ENCODE data around the gene CRTAP.

CRTAP gene

DNA sequence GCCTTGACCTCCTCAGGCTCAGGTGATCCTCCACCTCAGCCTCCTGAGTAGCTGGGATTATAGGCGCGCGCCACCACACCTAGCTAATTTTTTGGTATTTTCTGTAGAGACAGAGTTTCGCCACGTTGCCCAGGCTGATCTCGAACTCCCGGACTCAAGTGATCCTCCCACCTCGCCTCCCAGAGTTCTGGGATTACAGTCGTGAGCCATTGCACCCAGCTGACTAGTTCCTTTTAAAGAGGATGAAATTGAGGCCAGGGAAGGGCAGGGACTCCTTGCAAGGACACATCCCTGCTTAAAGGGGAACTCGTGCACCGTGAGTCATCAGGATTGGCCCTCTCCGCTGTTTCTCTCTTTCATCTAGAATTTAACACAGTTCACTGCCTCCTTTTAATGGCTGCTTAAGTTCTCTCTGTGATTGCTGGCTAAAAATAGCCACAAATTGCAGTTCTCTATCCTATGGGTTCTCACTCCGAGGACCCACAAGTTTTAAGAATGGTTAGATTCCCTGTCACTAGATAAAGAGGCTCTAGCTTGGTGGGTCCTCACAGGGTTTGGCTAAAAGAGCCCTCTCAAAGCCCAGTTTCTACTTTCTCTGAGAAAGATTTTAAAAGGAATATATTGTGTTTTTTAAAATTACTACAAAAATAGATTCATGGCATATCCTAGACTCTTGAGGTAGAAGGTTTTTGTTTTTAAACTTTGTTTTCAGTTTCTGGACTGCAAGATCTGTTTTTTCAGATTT is 1.4 kb downstream of the CRTAP start:
- peak overlapping the region; percentile 32 for H3K27ac ChIP-seq (ENCODE audit: insufficient read depth, low read depth, low read length, poor library complexity, severe bottlenecking)

DNA sequence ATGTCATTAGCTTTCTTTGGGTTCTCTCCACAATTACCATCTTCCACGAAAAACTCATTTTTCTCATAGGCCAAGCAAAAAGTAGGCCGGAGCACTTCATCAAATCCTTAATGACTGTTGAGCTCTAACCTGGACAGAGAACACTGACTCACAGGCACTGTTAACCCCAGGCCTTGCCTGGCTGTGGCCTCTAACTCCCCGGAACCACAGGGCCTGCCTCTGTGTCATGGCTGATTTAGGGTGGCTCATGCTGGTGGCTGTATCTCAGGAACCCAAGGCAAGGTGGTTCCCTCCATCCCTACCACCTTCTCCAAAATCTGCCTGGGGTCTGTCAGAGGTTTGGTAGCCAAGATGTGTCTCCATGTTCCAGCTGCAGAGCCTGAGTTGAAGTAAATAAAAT is 3.6 kb downstream of the CRTAP start:
- Histone ChIP-seq H3K4me1 (ENCODE audit: control insufficient read depth, insufficient read depth, low read length) (no peaks in the 10 kb centered on the region), H3K36me3 (ENCODE audit: control insufficient read depth, insufficient read depth, low read length) (no peaks in the 10 kb centered on the region), H3K27ac (ENCODE audit: insufficient read depth, low read depth, low read length, poor library complexity, severe bottlenecking) (no peak overlapping the region), H3K9me3 (ENCODE audit: control insufficient read depth, low read length) (no peaks in the 10 kb centered on the region), H3K4me3 (ENCODE audit: insufficient read depth, low read depth, low read length) (no peak overlapping the region), H3K27me3 (ENCODE audit: control insufficient read depth, insufficient read depth, low read length, poor library complexity, severe bottlenecking) (no peaks in the 10 kb centered on the region)
- 93 to 95% methylated on average over 3 of the region's 3 CpGs for WGBS, 2 experiments

More for the DNA sequence above, 1.4 kb downstream of the CRTAP start:
- peak overlapping the region; percentile 70 for H3K4me3 ChIP-seq (ENCODE audit: insufficient read depth, low read depth, low read length)
- H3K27me3 ChIP-seq (ENCODE audit: control insufficient read depth, insufficient read depth, low read length, poor library complexity, severe bottlenecking), result no peaks in the 10 kb centered on the region
- no peaks in the 10 kb centered on the region for H3K4me1 ChIP-seq (ENCODE audit: control insufficient read depth, insufficient read depth, low read length)
- no peaks in the 10 kb centered on the region for H3K36me3 ChIP-seq (ENCODE audit: control insufficient read depth, insufficient read depth, low read length)
- peaks cover 6% of the 10 kb centered on the region for H3K9me3 ChIP-seq (ENCODE audit: control insufficient read depth, low read length)
- WGBS, 2 experiments, result 59 to 63% methylated on average over 13 of the region's 13 CpGs

- H3K9me3 ChIP-seq (ENCODE audit: control insufficient read depth, low read length), result no peaks in the 10 kb centered on the region
- H3K36me3 ChIP-seq (ENCODE audit: control insufficient read depth, insufficient read depth, low read length), result peaks cover 3% of the 10 kb centered on the region
- 93 to 95% methylated on average over 3 of the region's 3 CpGs for WGBS, 2 experiments
- no peak overlapping the region for H3K4me3 ChIP-seq (ENCODE audit: insufficient read depth, low read depth, low read length)
- H3K27me3 ChIP-seq (ENCODE audit: control insufficient read depth, insufficient read depth, low read length, poor library complexity, severe bottlenecking), result no peaks in the 10 kb centered on the region
- H3K4me1 ChIP-seq (ENCODE audit: control insufficient read depth, insufficient read depth, low read length), result no peaks in the 10 kb centered on the region
- no peak overlapping the region for H3K27ac ChIP-seq (ENCODE audit: insufficient read depth, low read depth, low read length, poor library complexity, severe bottlenecking)
Observed at GRCh38 chr3:33119891-33120290, 6.1 kb downstream of the CRTAP start.

DNA sequence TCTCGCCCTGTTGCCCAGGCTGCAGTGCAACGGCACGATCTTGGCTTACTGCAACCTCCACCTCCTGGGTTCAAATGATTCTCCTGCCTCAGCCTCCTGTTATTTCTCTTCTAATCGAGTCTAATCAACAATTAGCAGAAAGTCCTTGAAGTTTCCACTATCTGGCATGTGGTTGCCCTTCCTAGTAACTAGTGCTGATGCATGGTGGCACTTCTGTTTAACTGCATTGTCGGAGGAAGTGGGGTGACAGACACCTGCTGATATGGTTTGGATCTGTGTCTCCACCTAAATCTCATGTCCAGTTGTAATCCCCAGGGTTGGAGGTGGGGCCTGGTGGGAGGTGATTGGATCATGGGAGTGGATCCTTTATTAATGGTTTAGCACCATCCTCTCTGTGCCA is 9.2 kb downstream of the CRTAP start:
- Histone ChIP-seq H3K27me3 (ENCODE audit: control insufficient read depth, insufficient read depth, low read length, poor library complexity, severe bottlenecking) (no peaks in the 10 kb centered on the region), H3K9me3 (ENCODE audit: control insufficient read depth, low read length) (no peaks in the 10 kb centered on the region), H3K4me1 (ENCODE audit: control insufficient read depth, insufficient read depth, low read length) (no peaks in the 10 kb centered on the region), H3K4me3 (ENCODE audit: insufficient read depth, low read depth, low read length) (no peak overlapping the region), H3K27ac (ENCODE audit: insufficient read depth, low read depth, low read length, poor library complexity, severe bottlenecking) (no peak overlapping the region), H3K36me3 (ENCODE audit: control insufficient read depth, insufficient read depth, low read length) (peaks cover 6% of the 10 kb centered on the region)
- 94% methylated on average over 5 of the region's 5 CpGs for WGBS, 2 experiments

DNA sequence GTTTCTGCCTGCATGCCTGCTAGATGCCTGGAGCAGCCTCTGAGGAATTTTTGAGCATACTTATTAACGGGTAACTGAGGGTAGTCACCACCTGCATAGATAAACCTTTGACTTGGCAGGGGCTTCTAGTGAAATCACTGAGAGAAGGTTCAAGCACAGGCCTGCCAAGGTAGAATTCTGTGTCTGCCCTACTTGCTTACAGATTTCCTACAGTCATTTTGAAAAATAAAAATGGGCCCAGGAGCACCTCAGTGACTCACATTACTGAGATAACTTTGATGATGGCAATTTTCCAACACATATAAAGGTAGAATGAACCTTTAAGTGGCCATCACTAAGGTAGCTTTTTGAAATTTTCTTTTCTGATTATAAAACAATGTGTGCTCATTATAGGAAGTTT is 10.8 kb downstream of the CRTAP start:
- Histone ChIP-seq H3K27me3 (ENCODE audit: control insufficient read depth, insufficient read depth, low read length, poor library complexity, severe bottlenecking) (no peaks in the 10 kb centered on the region), H3K27ac (ENCODE audit: insufficient read depth, low read depth, low read length, poor library complexity, severe bottlenecking) (no peak overlapping the region), H3K36me3 (ENCODE audit: control insufficient read depth, insufficient read depth, low read length) (peaks cover 6% of the 10 kb centered on the region), H3K9me3 (ENCODE audit: control insufficient read depth, low read length) (no peaks in the 10 kb centered on the region), H3K4me1 (ENCODE audit: control insufficient read depth, insufficient read depth, low read length) (no peaks in the 10 kb centered on the region), H3K4me3 (ENCODE audit: insufficient read depth, low read depth, low read length) (no peak overlapping the region)
- 92 to 96% methylated on average over 1 of the region's 1 CpG for WGBS, 2 experiments

DNA sequence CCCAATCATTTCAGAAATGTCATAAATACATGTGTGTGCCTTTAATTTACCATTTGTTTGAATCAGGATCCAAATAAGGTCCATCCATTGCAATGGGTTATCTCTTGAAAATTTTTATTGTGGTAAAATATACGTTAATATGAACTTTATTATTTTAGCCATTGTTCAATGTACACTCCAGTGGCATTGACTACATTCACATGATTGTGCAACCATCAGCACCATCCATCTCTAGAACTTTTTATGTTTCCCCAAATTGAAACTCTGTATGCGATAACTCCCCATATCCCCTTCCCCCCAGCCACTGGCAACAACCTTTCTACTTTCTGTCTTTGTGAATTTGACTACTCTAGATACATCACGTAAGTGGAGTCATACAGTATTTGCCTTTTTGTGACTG is 12.0 kb downstream of the CRTAP start:
- Histone ChIP-seq H3K27ac (ENCODE audit: insufficient read depth, low read depth, low read length, poor library complexity, severe bottlenecking) (no peak overlapping the region), H3K4me1 (ENCODE audit: control insufficient read depth, insufficient read depth, low read length) (no peaks in the 10 kb centered on the region), H3K4me3 (ENCODE audit: insufficient read depth, low read depth, low read length) (no peak overlapping the region), H3K36me3 (ENCODE audit: control insufficient read depth, insufficient read depth, low read length) (peaks cover 9% of the 10 kb centered on the region), H3K27me3 (ENCODE audit: control insufficient read depth, insufficient read depth, low read length, poor library complexity, severe bottlenecking) (no peaks in the 10 kb centered on the region), H3K9me3 (ENCODE audit: control insufficient read depth, low read length) (no peaks in the 10 kb centered on the region)
- WGBS, 2 experiments, result 93 to 99% methylated on average over 3 of the region's 3 CpGs

- peaks cover 10% of the 10 kb centered on the region for H3K36me3 ChIP-seq (ENCODE audit: control insufficient read depth, insufficient read depth, low read length)
- H3K9me3 ChIP-seq (ENCODE audit: control insufficient read depth, low read length), result no peaks in the 10 kb centered on the region
- no peak overlapping the region for H3K4me3 ChIP-seq (ENCODE audit: insufficient read depth, low read depth, low read length)
- WGBS, 2 experiments, result 67 to 86% methylated on average over 1 of the region's 1 CpG
- no peaks in the 10 kb centered on the region for H3K4me1 ChIP-seq (ENCODE audit: control insufficient read depth, insufficient read depth, low read length)
- H3K27ac ChIP-seq (ENCODE audit: insufficient read depth, low read depth, low read length, poor library complexity, severe bottlenecking), result no peak overlapping the region
- H3K27me3 ChIP-seq (ENCODE audit: control insufficient read depth, insufficient read depth, low read length, poor library complexity, severe bottlenecking), result no peaks in the 10 kb centered on the region
Observed at GRCh38 chr3:33128706-33129105, 14.9 kb downstream of the CRTAP start.

DNA sequence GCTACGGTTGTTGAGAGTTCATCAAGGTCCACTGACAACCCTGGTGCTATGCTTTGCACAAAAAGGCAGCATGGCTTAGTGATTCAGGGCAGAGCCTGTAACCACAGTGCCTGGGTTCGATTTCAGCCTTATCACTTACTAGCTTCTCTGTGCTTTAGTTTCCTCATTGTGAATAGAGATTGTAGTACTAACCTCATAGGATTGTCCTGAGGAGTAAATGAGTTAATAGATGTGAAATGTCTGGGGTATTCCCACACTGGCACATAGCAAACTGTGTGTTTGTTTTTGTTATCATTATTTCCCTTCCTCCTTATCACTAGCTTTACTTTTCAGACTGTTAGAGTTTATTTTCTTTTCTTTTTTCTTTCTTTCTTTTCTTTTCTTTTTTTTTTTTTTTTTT is 16.3 kb downstream of the CRTAP start:
- 88 to 97% methylated on average over 2 of the region's 2 CpGs for WGBS, 2 experiments
- Histone ChIP-seq H3K36me3 (ENCODE audit: control insufficient read depth, insufficient read depth, low read length) (peaks cover 5% of the 10 kb centered on the region), H3K9me3 (ENCODE audit: control insufficient read depth, low read length) (no peaks in the 10 kb centered on the region)

GRCh38 chr3:33131331-33132018 is 17.7 kb downstream of the CRTAP start:
- H3K27ac ChIP-seq (ENCODE audit: insufficient read depth, low read depth, low read length, poor library complexity, severe bottlenecking), result no peak overlapping the region
- no peaks in the 10 kb centered on the region for H3K4me1 ChIP-seq (ENCODE audit: control insufficient read depth, insufficient read depth, low read length)
- H3K27me3 ChIP-seq (ENCODE audit: control insufficient read depth, insufficient read depth, low read length, poor library complexity, severe bottlenecking), result no peaks in the 10 kb centered on the region
- 53 to 77% methylated on average over 4 to 6 of the region's 6 CpGs for WGBS, 2 experiments
- no peak overlapping the region for H3K4me3 ChIP-seq (ENCODE audit: insufficient read depth, low read depth, low read length)
- peaks cover 5% of the 10 kb centered on the region for H3K36me3 ChIP-seq (ENCODE audit: control insufficient read depth, insufficient read depth, low read length)
- no peaks in the 10 kb centered on the region for H3K9me3 ChIP-seq (ENCODE audit: control insufficient read depth, low read length)

More for the DNA sequence above, 16.3 kb downstream of the CRTAP start:
- Histone ChIP-seq H3K27me3 (ENCODE audit: control insufficient read depth, insufficient read depth, low read length, poor library complexity, severe bottlenecking) (no peaks in the 10 kb centered on the region), H3K4me3 (ENCODE audit: insufficient read depth, low read depth, low read length) (no peak overlapping the region), H3K4me1 (ENCODE audit: control insufficient read depth, insufficient read depth, low read length) (no peaks in the 10 kb centered on the region), H3K27ac (ENCODE audit: insufficient read depth, low read depth, low read length, poor library complexity, severe bottlenecking) (no peak overlapping the region)

DNA sequence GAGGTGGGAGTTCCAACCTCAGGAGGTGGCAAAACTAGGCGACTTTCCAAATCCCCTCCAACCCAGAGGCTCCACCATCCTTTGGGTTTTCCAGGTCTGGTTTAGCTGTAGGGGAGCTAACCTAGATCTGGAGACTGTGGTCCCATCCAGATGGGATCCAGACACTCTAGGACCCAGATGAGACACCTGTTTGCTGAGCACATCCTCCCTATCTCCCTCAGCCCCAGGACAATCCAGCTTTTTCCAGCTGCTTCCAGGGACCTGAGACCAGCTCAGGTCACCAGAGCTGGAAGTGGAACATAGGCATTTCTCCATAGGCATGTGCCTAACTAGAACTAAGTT is 18.2 kb downstream of the CRTAP start:
- Histone ChIP-seq H3K9me3 (ENCODE audit: control insufficient read depth, low read length) (no peaks in the 10 kb centered on the region), H3K27me3 (ENCODE audit: control insufficient read depth, insufficient read depth, low read length, poor library complexity, severe bottlenecking) (no peaks in the 10 kb centered on the region), H3K36me3 (ENCODE audit: control insufficient read depth, insufficient read depth, low read length) (peaks cover 5% of the 10 kb centered on the region), H3K4me1 (ENCODE audit: control insufficient read depth, insufficient read depth, low read length) (no peaks in the 10 kb centered on the region), H3K27ac (ENCODE audit: insufficient read depth, low read depth, low read length, poor library complexity, severe bottlenecking) (no peak overlapping the region), H3K4me3 (ENCODE audit: insufficient read depth, low read depth, low read length) (no peak overlapping the region)
- WGBS, 2 experiments, result 100% methylated on average over 1 of the region's 1 CpG
